ENCODE results near the gene MAP2K1.
"Not testable (repeated sequence)": the region's sequence is repeated elsewhere in the genome, so short reads cannot be mapped to it uniquely, and the experiment has no call there.

Gene MAP2K1

DNA sequence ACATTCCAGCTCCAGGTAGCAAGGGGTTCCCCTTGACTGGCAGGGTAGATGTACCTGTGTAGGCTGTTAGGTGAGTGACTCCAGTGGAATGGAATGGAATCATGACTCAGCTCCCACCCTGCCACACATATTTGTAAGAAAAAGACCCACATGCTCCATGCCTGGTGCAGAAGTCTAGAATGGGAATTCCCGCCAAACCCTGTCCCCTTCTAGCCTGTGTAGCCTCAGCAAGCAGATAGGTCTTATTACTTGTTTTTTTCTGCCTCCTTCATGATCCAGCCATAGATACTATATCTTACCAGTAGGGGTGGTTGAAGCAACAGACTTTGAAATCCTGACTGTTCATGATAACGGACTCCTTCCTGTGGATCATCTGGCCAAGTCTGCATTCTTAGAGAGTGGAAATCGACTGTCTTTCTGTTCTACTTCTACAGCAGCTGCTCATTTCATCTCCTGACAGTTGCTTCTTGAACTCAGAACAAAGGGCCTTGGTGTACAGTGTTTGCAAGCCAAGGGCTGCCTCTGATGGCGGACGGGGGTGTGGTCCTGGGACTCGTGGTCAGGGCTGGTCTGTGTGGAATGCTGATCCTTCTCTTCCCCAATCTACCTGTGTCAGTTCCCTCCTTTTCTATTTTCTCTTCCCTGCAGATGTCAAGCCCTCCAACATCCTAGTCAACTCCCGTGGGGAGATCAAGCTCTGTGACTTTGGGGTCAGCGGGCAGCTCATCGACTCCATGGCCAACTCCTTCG is 94.6 kb downstream of the MAP2K1 start:
- DNase-seq: no peak

DNA sequence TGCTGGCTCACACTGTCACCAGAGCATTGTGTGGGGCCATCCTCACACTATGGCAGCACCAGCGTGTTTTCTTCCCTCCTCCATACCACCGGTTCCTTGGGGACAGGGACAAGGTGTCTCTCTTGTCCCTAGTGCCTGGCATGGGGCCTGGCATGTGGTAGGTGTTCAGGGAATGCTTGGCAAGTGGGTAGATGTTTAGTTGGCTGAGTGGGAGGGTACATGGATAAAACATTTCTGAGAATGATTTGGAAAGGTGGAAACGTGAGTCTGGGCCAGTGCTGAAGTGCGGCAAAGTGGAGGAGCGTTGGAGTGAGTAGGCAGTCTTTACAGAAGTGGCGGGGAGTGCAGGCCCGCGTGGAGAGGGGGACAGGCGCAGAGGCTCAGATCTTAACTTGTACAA is 95.8 kb downstream of the MAP2K1 start:
- no peak for DNase-seq

- no peak for DNase-seq
Measured at GRCh38 chr15:66483131-66483566, 96.4 kb downstream of the MAP2K1 start.

- DNase-seq: no peak
Measured at GRCh38 chr15:66484539-66485112, 97.9 kb downstream of the MAP2K1 start.

DNA sequence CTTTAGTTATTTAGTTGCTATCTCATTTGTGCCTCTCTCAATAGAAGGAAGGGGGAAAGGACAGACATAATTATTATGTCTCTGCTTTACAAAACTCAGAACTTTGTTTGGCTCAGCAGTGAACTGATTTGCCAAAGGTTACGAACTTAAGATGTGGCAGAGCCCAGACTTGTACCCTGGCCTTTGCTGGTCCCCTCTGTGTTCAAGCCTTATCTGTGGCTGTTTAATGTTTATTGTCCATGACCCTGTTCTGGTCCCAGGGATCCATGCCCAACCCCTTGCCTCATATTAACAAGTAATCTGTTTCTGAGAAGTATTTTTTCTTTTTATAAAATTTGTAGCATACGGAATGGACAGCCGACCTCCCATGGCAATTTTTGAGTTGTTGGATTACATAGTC is 100.2 kb downstream of the MAP2K1 start:
- DNase-seq: no peak

- no peak for DNase-seq
Measured at GRCh38 chr15:66488525-66488924, 101.8 kb downstream of the MAP2K1 start.

DNA sequence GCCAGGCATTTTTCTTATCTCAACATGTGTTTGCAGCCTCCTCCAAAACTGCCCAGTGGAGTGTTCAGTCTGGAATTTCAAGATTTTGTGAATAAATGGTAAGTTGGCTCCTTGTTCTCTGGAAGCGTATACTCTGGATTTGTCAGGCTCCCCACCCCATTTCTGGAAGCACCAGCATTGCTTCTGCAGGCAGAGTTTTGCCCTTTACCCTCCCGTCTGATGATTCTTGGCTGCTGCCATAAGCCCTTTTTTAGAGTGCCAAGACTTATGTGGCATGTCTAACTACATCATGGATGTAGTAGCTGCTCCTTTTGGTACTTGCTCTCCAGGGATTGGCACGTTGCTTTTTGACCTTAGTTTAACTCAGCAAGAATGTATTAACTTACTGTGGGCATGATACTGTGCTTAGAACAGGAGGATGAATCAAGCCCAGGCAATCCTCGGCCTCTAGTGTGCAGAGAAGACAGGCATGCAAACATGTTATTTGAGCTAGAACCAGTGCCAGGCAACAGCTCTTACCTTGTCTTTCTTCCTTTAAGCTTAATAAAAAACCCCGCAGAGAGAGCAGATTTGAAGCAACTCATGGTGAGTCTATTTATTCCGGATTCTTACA is 102.6 kb downstream of the MAP2K1 start:
- no peak for DNase-seq

- DNase-seq: no peak
Measured at GRCh38 chr15:66491846-66492245, 105.1 kb downstream of the MAP2K1 start.

- DNase-seq: no peak
Measured at GRCh38 chr15:66494262-66494661, 107.5 kb downstream of the MAP2K1 start.

- DNase-seq: no peak
Measured at GRCh38 chr15:66496951-66497501, 110.3 kb downstream of the MAP2K1 start.

GRCh38 chr15:66497502-66498455 is 111.1 kb downstream of the MAP2K1 start, which contains the start of gene SNAPC5:
TSS of gene SNAPC5 (minus strand) at chr15:66497762. CDS start at chr15:66497731, 31 bp downstream.
- DNase-seq: no peak

DNA sequence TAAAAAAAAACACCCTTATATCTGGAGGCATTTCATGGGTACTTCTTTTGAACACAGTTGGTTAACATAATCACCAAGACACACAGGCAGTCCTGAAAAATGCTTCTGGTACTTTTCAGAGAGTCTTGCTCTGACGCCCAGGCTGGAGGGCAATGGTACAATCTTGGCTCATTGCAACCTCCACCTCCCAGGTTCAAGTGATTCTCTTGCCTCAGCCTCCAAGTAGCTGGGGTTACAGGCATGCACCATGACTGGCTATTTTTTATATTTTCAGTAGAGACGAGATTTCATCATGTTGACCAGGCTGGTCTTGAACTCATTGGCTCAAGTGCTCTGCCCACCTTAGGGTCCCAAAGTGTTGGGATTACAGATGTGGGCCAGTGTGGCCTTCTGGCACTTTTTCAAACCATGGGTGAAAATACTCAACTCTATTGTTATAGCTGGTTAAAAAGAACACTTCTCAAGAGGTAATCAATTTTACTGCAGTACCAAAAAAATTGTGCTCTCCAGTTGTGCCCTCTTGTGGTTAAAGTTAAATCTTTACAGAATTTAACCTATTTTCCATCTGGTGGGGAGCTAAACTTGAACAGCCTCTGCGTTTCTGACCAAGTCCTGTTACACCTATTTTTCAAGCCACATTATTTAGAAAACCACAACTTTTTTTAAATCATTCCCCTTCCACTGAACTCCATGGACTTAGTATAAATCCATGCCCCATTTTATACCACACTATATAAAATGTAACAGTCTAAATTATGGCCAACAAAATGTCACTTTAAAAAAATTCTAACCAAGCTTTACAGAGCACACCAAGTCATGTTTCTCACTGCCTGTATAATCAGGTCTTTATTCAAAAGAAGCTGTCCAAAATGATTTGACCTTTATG is 112.0 kb downstream of the MAP2K1 start:
- DNase-seq: no peak

- not testable (repeated sequence) for DNase-seq
Measured at GRCh38 chr15:66500346-66500745, 113.6 kb downstream of the MAP2K1 start.

DNA sequence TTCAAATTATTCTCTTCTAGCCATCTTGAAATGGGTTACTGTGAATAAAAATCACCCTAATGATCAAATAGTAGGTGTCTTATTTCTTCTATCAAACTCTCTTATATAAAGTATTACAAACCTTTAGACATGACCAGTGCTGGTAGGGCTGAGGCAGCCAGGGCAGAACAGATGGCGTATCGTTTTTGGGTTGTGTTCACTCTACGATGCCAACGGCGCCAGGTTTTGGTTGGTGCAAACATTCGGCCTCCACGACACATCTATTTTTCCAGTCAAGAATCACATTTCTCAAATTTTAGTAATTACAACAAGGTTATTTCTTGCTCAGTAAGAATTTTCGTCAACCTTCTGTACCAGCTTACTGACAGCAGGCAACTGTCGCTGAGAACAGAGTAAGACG is 115.8 kb downstream of the MAP2K1 start:
- no peak for DNase-seq

- DNase-seq: not testable (repeated sequence)
Measured at GRCh38 chr15:66503041-66503648, 116.4 kb downstream of the MAP2K1 start.

DNA sequence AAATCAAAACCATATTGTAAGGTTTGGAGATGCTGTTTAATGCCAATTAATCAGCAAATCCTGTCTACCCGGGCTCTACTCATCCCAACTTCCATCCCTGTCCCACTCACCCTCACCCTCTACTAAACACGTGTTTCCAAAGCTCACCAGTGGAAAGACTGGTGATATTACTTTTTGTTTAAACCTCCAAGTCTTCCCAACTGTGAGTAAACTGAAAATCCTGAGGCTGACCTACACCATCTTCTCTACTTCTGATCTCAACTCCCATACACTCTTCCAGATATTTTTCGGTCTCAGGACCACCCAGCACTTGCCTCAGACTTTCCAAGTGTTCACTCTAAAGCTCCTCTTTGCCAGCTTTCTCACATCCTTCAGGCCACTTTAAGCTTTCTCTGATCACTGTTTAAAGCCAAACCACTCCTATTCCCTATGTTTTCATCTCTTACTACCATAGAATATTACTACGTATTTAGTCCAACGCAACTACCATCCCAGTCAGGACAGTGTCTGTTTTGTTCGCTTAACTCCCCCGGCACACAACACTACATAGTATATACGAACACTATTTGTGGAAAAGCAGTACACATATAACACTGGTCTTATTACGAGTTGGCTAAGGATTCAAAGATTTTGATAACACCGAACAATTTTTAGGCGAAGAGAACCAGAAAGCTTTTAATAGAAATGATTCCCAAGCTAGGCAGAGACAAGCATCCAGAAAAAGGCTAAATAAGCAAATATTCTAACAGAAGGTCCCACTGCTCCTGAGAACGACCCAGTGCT is 117.3 kb downstream of the MAP2K1 start:
- DNase-seq: no peak

DNA sequence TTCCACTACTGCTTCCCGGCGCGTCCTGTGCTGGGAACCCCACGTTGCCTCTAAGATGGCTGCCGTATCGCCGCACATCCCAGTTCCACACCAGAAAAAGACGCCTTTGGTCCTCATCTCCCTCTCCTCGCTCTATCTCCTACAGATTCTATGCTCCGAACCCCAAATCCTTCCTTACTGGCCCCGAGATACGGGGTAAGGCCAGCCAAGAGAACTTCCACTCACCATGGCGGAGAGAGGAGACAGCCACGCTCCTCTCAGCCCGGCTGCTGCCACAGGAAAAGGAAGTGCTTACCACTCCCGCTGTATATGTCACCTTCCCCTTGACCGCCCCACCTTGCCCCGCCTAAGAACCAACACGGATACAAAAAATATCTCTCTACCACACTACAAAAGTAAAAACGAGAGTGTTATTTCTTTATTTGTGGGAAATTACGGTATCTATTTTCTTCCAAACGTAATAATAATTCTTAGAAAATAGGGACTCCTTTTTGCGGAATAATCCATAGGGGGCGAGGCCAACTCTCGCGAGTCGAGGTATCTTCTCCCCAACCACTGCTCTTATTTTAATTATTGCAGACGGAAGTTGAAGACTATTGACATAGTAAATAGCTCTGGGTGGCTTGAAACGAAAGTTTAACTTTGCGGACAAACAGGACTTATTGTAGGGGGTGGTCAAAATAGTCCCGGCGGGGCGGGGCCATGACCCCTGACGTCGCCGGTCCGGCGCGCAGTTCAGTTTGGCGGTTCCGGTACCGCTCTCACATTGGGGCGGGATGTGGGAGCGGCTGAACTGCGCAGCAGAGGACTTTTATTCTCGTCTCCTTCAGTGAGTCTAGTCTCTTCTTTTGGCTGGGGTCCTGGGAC is 118.1 kb downstream of the MAP2K1 start, which contains the start of the genes RPL4 and ZWILCH:
Gene RPL4, minus strand, starts transcription at position 293 of the 867 bp plus-strand sequence. Its CDS starts 65 bp downstream, at position 228.
Gene ZWILCH, plus strand, starts transcription at position 764 of the 867 bp plus-strand sequence. Its CDS starts 13 bp downstream, at position 777.
- no peak for DNase-seq

DNA sequence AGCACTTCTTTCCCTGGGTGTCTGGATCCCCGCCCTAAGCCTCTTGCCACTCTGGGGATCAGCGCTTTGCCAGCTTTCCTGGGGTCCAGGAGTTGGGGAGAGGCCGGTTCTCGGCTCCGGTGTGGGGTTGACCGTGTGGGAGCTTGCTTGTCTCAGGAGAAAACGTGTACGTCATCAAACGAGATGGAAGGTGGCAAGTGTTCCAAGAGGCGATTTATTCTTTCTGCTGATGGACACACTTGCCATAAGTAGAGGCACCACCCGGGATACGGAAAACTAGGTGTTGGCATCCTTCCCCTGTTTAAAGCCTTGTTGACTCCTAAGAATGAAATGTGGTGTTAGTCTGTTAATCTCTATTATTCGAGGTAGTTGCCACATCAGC is 118.7 kb downstream of the MAP2K1 start:
- DNase-seq: no peak

DNA sequence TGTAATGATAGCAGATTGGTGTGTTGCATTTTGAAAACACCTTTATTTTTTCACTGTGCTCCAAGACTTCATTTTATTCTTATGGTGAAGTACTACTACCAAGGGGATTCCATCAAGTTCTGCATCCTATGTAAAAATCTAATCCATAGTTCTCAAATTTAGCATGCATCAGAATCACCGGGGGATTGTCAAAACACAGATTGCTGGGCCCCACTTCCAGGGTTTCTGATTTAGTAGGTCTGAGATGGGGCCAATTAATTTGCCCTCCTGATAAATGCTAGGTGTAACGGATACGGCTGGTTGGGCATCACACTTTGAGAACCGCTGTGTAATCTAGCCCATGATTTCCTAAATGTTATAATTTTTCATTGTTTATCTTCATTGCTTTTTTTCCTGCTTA is 119.1 kb downstream of the MAP2K1 start:
- DNase-seq: no peak

All from NCI-H2029 treated with DMSO at 0.1 percent for 48 hours (cell line).